AG10803 (cell line): ENCODE results near the gene SLC36A4.

Experiments used
- DNase-seq: peaks from one replicate; pipeline ENCODE4 v3.0.0; 2010; ENCODE audit warnings: low read depth
- H3K4me3 ChIP-seq: 2 replicates; pipeline ENCODE4 v1.5.1; 2011; ENCODE audit warnings: mild to moderate bottlenecking, low read length, control low read depth
- CTCF ChIP-seq: conservative IDR thresholded peaks from 2 replicates; pipeline ENCODE4 v1.5.1; 2011; ENCODE audit warnings: mild to moderate bottlenecking, low read length, control low read depth, inconsistent platforms

Gene SLC36A4

GRCh38 chr11:93169950-93170561, 27.7 kb downstream of the SLC36A4 start:
- DNase-seq = peak; percentile 12
- H3K4me3 ChIP-seq = no peak overlapping the region
- TF ChIP-seq CTCF = peak; percentile 48

- TF ChIP-seq CTCF = no peak
- DNase-seq = no peak
- no peak overlapping the region for H3K4me3 ChIP-seq
These were observed 28.6 kb downstream of the SLC36A4 start for GRCh38 chr11:93169143-93169542.

- H3K4me3 ChIP-seq = no peak overlapping the region
- DNase-seq = no peak
These were observed 30.9 kb downstream of the SLC36A4 start for GRCh38 chr11:93166862-93167261.

GRCh38 chr11:93166194-93166593, 31.6 kb downstream of the SLC36A4 start:
- no peak overlapping the region for H3K4me3 ChIP-seq
- DNase-seq = no peak
- TF ChIP-seq CTCF = no peak

More at GRCh38 chr11:93166862-93167261, 30.9 kb downstream of the SLC36A4 start:
- TF ChIP-seq CTCF = no peak

GRCh38 chr11:93160808-93161207, 37.0 kb downstream of the SLC36A4 start:
- no peak for DNase-seq
- no peak overlapping the region for H3K4me3 ChIP-seq
- no peak for TF ChIP-seq CTCF

- no peak for TF ChIP-seq CTCF
- H3K4me3 ChIP-seq = no peak overlapping the region
- no peak for DNase-seq
These were observed 37.6 kb downstream of the SLC36A4 start for GRCh38 chr11:93160156-93160555.

- H3K4me3 ChIP-seq = no peak overlapping the region
- TF ChIP-seq CTCF = no peak
- no peak for DNase-seq
These were observed 38.1 kb downstream of the SLC36A4 start for GRCh38 chr11:93159721-93160120.
